Measurements from ENCODE around the gene RNF38. TPM values are rescaled to one million over a fixed set of nuclear protein-coding genes. Genes with fewer than 3 reads are reported as not detected.

Gene RNF38
- total RNA-seq, 1 donor, result 14.7 TPM

GRCh38 chr9:36407122-36407723 lies 7.2 kb upstream of the RNF38 start:
- TF ChIP-seq CTCF (IDR thresholded peaks at IDR 0.05; ENCODE audit: insufficient read depth, low read depth, low read length), result peak; percentile 85
- H3K4me3 ChIP-seq (ENCODE audit: low read depth, low read length), result no peak overlapping the region
- DNase-seq (ENCODE audit: low read depth), result peak; percentile 74

GRCh38 chr9:36402536-36402935 lies 2.5 kb upstream of the RNF38 start:
- DNase-seq (ENCODE audit: low read depth), result no peak
- no peak overlapping the region for H3K4me3 ChIP-seq (ENCODE audit: low read depth, low read length)
- TF ChIP-seq CTCF (IDR thresholded peaks at IDR 0.05; ENCODE audit: insufficient read depth, low read depth, low read length), result no peak

GRCh38 chr9:36401897-36402480 lies 1.9 kb upstream of the RNF38 start:
- no peak for DNase-seq (ENCODE audit: low read depth)
- no peak for TF ChIP-seq CTCF (IDR thresholded peaks at IDR 0.05; ENCODE audit: insufficient read depth, low read depth, low read length)
- H3K4me3 ChIP-seq (ENCODE audit: low read depth, low read length), result no peak overlapping the region

- peak; percentile 84 for DNase-seq (ENCODE audit: low read depth)
- no peak for TF ChIP-seq CTCF (IDR thresholded peaks at IDR 0.05; ENCODE audit: insufficient read depth, low read depth, low read length)
Observed at GRCh38 chr9:36401164-36401740, 1.2 kb upstream of the RNF38 start.

GRCh38 chr9:36400332-36401163 lies 479 bp upstream of the RNF38 start:
- TF ChIP-seq CTCF (IDR thresholded peaks at IDR 0.05; ENCODE audit: insufficient read depth, low read depth, low read length), result no peak
- peak; percentile 85 for DNase-seq (ENCODE audit: low read depth)

More at GRCh38 chr9:36401164-36401740, 1.2 kb upstream of the RNF38 start:
- peak overlapping the region; percentile 87 for H3K4me3 ChIP-seq (ENCODE audit: low read depth, low read length)

GRCh38 chr9:36398745-36399144 lies 1.3 kb downstream of the RNF38 start:
- TF ChIP-seq CTCF (IDR thresholded peaks at IDR 0.05; ENCODE audit: insufficient read depth, low read depth, low read length), result no peak
- peak; percentile 33 for DNase-seq (ENCODE audit: low read depth)
- no peak overlapping the region for H3K4me3 ChIP-seq (ENCODE audit: low read depth, low read length)

More at GRCh38 chr9:36400332-36401163, 479 bp upstream of the RNF38 start:
- H3K4me3 ChIP-seq (ENCODE audit: low read depth, low read length), result peak overlapping the region; percentile 87
